SW 1271 (cell line): ENCODE results near the gene C7.

Source experiments
- DNase-seq, 2 experiments: peaks; one replicate each; lab custom pipeline; 2025; lab: John Stamatoyannopoulos, UW

C7 gene

GRCh38 chr5:40916226-40916625 lies 6.9 kb downstream of the C7 start:
- DNase-seq = no peak

DNA sequence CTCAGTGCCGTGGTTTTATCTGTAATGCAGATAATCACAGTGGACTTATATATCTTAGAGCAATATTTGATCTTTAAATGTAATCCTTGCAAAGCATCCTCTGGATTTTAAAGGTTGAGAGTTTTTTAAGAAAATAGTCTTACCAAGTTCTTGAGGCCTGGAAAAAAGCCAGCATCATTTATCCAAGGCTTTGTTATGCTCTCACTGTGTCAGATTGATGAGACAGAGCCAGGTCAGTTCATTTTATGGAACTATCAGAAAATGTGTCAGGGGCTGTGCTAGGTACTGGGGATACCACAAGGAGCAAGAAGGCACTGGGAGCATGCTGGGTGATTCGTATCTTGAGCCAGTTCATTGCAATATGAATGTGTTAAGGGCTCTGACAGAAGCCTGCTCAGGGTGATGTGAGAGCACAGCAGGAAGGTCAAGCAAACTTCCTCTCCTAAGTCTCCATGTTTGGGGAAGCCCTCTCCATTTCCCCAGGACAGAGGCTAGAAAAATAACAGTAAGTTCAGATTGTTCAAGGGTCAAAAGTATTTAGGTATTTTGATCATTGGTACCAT lies 19.7 kb downstream of the C7 start:
- DNase-seq = no peak

DNA sequence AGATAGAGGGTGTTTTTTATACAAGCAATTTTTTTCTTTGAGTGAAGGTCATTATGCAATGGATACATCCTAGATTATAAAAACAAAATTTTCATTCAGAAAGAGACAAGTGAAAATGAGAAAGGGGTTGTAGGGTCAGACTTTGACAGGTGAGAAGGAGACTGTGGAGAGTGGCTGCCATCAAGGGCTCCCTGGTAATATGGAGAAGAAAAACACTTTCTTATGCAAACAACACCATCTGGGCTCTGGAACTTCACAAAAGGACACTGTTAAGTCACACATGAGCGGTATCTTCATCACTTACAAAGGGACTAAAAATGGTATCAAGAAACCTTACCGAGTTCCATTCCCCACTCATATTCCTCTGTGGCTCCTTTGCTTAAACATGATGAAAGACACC lies 23.5 kb downstream of the C7 start:
- DNase-seq = no peak

DNA sequence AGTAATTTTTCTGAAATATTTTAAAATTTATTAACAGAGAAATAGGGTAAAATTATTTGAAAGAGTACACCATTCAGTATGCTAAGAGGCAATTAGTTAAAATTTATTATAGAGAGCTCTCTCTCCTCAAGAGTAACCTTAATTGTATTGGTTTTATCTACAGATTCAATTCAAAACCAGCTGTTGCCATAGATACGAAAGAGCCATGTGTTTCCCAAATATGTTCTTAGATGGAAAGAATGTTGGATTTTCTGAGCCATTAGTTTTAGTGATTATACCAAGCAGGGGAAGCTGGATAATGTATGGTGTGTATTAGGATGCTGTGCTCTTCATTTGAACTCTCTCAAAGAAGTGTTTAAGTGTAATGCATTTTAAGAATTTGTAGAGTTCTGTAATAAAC lies 27.8 kb downstream of the C7 start:
- no peak for DNase-seq

GRCh38 chr5:40939753-40940152 lies 30.5 kb downstream of the C7 start:
- DNase-seq = no peak

DNA sequence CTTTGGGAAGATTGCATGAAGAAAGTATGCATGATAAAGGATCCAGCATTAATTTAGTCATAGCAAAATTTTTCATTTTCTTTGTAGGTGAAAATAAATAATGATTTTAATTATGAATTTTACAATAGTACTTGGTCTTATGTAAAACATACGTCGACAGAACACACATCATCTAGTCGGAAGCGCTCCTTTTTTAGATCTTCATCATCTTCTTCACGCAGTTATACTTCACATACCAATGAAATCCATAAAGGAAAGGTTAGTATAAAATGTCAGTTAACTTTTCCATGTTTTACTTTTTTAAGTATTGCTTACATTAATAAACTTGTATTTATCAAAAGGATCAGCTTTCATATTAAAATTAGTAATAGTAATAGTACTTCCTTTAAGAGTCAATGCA lies 35.8 kb downstream of the C7 start:
- peak in 1 of 2 experiments; percentile 57 for DNase-seq

- DNase-seq = no peak
Observed at GRCh38 chr5:40955313-40955712, 46.0 kb downstream of the C7 start.

DNA sequence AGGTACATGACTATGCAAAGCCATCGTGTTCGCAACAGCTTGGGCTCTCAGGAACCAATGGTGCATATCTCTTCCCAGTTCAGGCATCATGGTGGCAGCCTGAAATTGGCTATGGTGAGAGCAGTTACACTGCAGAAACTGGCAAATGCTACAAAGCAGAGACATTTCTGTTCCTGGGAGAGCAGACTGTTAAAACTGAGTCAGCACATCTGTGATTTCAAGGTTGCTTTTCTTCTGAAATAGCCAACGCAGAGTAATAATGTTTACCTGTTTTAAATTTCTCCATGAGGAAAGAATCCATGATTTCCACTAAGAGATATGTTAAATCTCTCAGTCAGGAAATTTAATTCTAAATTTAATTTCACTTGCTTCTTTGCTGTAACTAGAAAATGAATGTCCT lies 47.8 kb downstream of the C7 start:
- DNase-seq = no peak

GRCh38 chr5:40958811-40959210 lies 49.5 kb downstream of the C7 start:
- no peak for DNase-seq

DNA sequence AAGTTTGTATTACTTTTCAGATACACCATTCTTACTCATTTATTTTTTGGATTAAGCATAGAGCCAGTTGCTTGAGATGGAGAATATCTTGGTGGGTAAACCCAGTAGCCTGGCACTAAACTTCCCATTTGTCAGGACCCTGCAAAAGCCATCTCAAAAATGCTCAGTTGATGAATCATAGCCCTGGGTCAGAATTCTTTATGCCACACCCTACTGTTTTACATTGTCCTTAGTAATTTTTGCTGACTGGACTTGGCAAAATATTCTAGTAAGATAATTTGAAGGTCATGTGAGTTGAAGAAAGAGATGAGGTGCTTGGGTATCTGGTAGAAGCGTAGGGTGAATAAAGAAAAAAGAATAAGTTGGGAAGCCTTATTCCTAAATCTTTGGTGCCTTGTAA lies 50.7 kb downstream of the C7 start:
- no peak for DNase-seq

DNA sequence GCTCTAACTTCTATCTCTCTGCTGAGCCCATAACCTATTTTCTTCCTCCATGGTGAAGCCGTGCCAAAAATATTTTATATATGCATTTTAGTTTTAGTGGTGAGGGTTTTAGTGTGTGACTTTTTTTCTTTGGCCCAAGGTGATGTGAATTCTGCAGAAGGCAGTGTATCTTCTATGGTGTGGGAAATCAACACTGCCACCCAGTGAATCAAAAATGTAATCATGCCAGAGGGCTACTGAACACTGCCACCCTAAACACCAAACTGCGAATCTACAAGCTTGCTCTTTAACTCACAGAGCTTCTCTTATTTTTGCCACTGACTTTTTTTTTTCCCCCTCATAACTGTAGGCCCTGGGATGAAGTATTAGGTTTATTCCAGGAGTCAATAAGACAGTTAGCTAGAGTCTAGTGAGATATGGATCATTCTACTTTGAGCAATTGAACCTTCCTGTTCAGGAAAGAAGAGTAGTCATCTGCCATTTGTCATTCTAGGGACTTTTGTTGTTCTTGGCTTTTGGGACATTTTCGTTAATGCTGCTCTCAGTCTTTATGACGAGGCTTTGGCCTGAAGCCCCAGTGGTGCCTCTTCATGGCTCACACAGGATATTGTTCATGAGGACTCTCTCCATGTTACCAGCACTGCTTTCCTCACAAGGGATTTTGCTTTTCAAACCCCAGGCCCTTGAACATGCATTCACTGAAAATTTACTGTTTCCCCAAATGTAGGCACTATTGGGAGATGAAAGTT lies 53.1 kb downstream of the C7 start:
- DNase-seq = no peak

DNA sequence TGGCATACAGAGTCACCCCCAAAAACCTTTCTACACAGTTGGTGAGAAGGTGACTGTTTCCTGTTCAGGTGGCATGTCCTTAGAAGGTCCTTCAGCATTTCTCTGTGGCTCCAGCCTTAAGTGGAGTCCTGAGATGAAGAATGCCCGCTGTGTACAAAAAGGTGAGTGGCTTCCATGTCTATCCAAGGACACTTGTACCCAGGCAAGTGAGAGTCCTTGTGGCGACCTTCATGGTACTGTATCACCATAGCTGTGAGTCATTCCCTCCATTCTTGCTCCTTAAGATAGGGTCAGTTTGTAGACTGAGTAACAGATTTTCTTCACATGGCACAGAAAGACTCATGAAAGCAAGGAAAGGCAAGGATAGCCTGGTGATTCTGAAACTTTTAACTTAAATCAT lies 63.1 kb downstream of the C7 start:
- DNase-seq = no peak

GRCh38 chr5:40973364-40974004 lies 64.2 kb downstream of the C7 start:
- no peak for DNase-seq

DNA sequence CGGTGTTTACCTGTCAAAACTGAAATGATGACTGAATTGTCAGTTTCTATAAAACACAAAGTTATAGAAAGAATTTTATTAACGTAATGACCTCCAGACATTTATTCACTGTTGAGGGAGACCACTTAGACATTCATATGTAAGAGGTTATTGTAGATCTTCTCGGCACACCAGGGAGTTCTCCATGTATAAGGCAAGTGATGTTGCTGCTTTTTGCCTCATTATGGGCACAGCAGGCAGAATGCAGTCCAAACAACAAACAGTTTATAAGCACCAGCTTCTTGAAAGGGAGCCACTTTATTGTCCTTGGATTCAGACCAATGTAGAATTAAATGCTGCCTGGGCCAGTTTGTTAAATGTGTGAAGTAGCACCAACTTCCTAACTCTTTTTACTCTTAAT lies 66.7 kb downstream of the C7 start:
- no peak for DNase-seq

- no peak for DNase-seq
Observed at GRCh38 chr5:40976836-40977235, 67.5 kb downstream of the C7 start.

DNA sequence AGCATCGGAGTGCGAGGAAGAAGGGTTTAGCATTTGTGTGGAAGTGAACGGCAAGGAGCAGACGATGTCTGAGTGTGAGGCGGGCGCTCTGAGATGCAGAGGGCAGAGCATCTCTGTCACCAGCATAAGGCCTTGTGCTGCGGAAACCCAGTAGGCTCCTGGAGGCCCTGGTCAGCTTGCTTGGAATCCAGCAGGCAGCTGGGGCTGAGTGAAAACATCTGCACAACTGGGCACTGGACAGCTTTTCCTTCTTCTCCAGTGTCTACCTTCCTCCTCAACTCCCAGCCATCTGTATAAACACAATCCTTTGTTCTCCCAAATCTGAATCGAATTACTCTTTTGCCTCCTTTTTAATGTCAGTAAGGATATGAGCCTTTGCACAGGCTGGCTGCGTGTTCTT lies 72.1 kb downstream of the C7 start:
- DNase-seq = no peak

DNA sequence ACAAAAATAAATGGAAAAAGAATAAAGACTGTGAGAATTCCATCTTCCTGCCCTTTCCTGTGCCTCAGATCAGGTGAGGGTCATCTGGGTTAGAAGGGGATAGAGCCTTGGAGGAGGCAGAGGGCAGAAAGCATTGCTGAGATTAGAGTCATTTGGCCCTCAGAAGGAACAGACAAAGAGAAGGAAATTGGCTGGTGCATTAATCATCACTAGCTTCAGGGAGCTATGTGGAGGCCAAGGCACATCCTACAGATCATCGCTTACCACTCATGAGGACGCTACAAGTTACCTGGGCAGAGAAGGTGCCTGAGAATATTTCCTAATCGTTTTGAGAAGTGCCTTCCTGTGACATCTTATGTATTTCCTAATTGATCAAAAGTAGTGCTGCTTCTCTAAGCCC lies 74.5 kb downstream of the C7 start:
- DNase-seq = no peak

DNA sequence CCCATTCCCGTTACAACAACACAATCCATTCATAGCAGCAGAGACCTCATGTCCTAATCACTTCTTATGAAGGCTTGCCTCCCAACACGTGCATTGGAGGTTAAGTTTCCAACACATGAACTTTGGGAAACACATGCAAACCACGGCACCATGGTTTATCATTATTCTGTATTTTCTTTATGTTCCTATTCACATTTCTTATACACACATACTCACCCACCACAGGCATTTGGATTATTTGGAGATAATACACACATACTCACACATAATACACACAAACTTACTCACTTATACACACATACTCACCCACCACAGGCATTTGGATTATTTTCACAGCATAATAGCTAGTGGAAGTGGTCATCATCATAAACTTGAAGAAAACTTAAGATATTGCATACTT lies 75.6 kb downstream of the C7 start:
- DNase-seq = no peak

DNA sequence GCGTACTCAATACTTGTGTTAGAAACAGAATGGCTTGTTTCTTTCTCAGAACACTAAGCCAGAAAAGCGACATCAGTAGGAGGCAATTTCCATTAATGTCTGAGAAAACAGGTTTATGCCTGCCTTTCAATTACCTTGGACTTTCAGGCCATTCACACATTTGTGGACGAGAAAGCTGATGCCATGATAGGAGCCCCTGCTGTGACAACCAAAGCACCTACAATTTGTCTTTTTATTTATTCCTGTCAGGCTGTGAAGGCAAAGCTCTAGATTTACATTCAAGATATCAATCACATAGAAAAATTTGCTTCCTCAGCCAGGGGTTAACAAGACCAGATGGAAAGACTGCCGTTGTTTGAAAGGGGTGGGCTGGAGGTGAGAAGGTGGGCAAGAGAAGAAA lies 76.2 kb downstream of the C7 start:
- DNase-seq = no peak

DNA sequence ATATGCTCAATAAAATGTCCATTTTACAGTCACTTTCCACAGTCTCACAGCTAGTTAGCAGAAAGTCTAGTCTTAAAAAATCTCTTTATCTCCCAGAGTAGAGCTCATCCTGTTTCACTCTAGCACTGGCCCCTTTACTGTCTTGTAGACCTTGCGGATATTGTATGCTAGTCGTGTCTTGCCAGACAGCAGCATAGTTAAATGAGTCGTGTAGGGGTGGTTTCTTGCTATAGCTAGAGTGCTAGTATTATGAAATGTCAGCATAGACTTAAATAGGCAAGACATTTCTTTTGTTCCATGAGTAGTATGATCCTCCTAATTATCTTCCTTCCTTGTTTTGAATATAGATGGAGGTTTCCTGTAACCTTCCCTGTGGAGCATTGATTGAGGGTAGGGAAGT lies 77.4 kb downstream of the C7 start:
- no peak for DNase-seq

GRCh38 chr5:40987349-40987748 lies 78.1 kb downstream of the C7 start:
- DNase-seq = no peak

DNA sequence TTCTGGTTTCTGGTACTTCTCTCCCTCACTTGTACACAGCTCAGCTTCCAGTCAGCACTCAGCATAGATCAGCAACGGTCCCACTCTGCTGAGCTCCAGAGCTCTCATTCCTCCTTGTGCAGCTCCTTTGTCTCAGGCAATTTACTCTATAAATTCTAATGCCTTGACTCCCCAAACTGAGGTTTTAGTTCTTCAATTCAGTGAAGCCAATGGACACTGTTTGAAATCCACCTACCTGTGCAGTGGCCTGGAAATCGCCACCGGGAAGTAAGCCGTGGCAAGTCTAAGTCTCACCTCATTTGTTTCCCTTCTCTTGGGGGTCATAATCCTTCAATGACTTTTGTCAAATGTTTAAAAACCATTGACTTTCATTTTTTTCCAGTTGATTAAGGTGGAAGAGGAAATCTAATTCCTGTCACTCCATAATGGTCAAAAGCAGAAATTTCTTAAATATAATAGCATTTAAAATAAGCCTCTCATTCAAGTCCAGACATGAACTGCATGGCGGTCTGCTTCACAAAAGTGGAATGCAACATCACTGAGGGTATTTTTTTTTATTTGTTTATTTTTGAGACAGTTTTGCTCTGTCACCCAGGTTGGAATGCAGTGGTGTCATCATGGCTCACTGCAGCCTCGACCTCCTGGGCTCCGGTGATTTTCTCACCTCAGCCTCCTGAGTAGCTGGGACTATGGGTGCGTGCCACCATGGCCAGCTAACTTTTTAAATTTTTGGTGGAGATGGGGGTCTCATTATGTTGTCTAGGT lies 79.6 kb downstream of the C7 start:
- DNase-seq = no peak
